KOPT-K1 (cell line): ENCODE data around the gene CHKA.
A peak's percentile ranks its signal among the peaks of the same experiment; 100 is the strongest.

ENCODE experiments used
- H3K27ac ChIP-seq: fragments of 200-600 bp; sonication (generic); 2 replicates; pipeline ENCODE4 v1.5.1; 2016; ENCODE audit warnings: antibody characterized with exemption, mild to moderate bottlenecking, low read depth, low read length; ENCODE audit not compliant: poor library complexity, severe bottlenecking
- H3K36me3 ChIP-seq: fragments of 200-600 bp; sonication (generic); 2 replicates; pipeline ENCODE4 v1.5.1; 2017; ENCODE audit warnings: antibody characterized with exemption, mild to moderate bottlenecking, low read length, moderate library complexity; ENCODE audit not compliant: insufficient read depth
- H3K9me3 ChIP-seq: fragments of 200-600 bp; sonication (generic); 2 replicates; pipeline ENCODE4 v1.5.1; 2017; ENCODE audit warnings: antibody characterized with exemption, low read length, mild to moderate bottlenecking; ENCODE audit not compliant: insufficient read depth, poor library complexity, severe bottlenecking

CHKA gene

DNA sequence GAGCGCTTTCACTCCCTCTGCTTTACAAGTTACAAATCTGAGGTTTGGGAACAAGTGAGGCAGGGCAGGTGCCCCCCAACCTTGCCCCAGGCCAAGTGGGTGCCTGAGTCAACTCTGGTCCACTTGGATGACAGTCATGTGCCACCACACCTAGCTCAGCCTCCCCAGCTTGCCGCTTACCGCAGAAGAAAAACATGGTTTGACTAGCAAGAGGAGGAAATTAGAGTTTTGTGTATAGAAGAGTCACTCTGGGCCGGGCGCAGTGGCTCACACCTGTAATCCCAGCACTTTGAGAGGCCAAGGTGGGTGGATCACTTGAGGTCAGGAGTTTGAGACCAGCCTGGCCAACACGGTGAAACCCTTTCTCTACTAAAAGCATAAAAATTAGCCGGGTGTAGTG, 27.7 kb upstream of the CHKA start:
- no peaks in the 10 kb centered on the region for H3K9me3 ChIP-seq
- no peak overlapping the region for H3K27ac ChIP-seq

GRCh38 chr11:68148071-68148805, 27.1 kb upstream of the CHKA start:
- Histone ChIP-seq H3K36me3 (no peaks in the 10 kb centered on the region), H3K27ac (no peak overlapping the region), H3K9me3 (no peaks in the 10 kb centered on the region)

More for the DNA sequence above, 27.7 kb upstream of the CHKA start:
- H3K36me3 ChIP-seq = no peaks in the 10 kb centered on the region

DNA sequence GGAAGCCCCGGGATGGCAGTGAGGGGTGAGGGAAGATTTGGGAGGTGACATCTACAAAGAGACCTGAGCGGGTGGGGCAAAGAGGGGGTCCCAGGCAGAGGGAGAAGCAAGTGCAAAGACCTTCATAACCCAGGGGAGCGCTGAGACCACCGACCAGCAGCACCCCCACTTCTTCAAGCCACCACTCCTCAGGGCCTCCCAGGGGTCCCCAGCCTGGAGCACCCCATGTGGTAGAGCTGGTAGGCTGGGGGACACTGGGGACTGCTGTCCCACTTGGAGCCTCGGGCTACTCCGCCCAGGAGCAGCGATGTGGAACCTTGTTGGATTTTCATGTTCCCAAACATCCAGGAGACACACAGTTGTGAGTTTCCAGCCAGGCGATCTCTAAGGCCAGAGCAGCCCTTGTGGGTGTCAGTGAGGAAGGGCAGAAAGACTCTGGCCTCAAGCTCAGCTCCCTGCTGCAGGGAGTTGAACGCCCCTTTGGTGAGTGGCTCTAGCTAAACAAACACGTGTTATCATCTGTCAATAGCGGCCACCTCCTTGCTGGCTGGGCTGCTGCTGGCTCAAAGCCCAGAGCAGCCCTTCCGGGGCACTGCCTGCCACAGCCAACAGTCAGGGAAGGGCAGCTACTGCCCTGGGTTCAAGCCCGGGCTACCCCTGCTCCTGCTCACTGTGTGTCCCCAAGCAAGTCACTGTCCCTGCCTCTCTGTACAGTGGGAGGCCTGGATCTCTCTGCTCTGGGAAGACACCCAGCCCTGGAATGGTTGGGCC, 25.7 kb upstream of the CHKA start:
- H3K27ac ChIP-seq = no peak overlapping the region
- no peaks in the 10 kb centered on the region for H3K36me3 ChIP-seq

GRCh38 chr11:68146010-68146540, 24.9 kb upstream of the CHKA start:
- H3K36me3 ChIP-seq = no peaks in the 10 kb centered on the region
- no peak overlapping the region for H3K27ac ChIP-seq
- no peaks in the 10 kb centered on the region for H3K9me3 ChIP-seq

More for the DNA sequence above, 25.7 kb upstream of the CHKA start:
- no peaks in the 10 kb centered on the region for H3K9me3 ChIP-seq

DNA sequence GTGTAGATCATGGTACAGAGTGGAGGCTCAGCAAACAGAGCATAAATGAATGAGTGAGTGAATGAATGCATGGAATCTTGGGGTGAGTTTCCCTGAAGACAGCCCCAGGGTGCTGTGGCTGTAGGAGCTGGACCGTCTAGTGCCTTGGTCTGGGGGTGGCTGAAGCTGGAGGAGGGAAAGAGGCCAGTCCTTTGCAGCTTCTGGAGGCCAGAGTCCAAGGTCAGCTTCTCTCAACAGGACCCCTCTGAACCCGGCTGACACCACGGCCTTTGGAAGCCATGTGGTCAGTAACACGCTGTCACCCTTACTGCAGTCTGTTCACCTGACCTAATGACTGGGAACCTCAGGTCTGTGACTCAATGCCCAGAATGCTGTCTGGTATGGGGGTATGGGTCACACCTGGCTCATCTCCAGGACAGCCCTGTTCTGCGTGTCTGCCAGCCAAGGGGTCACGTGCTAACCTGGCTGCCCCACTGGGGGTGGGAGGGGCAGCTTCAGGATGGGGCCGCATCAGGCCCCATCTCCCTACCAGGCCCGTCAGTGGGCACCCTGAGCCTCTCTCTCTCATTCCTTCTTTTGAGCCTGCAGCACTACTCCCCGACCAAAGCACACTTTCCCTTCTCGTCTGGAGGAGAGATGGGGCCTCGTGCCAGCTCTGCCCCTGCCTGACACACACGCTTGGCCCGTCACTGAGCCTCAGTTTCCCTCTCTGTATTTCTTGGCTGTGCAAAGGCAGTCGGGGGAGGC, 24.1 kb upstream of the CHKA start:
- Histone ChIP-seq H3K36me3 (no peaks in the 10 kb centered on the region), H3K27ac (no peak overlapping the region), H3K9me3 (no peaks in the 10 kb centered on the region)

GRCh38 chr11:68143310-68143689, 22.1 kb upstream of the CHKA start:
- Histone ChIP-seq H3K27ac (no peak overlapping the region), H3K9me3 (no peaks in the 10 kb centered on the region), H3K36me3 (no peaks in the 10 kb centered on the region)

DNA sequence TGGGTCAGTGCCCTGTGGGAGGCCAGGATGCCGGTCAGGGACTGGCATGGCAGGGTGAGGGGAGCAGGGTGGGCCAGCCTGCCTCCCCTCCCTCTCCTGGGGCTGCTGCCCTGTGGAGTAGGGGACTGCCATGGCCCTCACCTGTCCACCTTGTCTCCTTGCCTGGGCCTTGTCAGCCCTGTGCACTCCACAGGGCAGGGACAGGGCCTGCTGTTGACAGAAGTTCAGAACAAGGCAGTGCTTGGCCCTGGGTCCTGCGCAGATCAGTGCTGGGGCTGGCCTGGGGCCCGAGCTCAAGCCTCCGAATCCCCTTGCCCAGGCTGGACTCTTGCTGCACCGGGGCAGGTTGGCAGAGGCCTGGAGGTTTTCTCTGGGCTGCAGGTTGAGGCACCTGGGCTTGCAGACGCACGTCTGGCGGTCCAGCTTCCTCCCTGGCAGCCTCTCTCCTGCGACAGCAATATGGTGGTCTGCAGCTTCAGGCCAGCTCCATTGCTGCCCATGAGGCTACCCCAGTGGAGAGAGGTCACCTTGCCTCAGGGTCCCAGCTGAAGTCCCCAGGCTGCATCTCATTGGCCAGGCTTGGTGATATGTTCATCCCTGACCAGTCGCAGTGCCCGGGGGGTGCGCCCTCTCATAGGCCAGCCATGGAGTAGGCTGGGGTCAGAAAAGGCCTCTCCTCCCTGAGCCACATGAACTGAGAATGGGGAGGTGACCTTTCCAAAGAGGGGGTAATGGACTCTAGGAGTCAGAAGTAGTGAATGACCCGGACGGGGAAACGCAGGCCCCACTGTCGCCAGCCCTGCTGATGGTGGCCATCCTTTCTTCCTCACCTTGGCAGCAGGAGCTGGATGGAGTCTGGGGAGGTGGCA, 21.5 kb upstream of the CHKA start:
- Histone ChIP-seq H3K9me3 (no peaks in the 10 kb centered on the region), H3K36me3 (no peaks in the 10 kb centered on the region), H3K27ac (peak overlapping the region; percentile 39)

DNA sequence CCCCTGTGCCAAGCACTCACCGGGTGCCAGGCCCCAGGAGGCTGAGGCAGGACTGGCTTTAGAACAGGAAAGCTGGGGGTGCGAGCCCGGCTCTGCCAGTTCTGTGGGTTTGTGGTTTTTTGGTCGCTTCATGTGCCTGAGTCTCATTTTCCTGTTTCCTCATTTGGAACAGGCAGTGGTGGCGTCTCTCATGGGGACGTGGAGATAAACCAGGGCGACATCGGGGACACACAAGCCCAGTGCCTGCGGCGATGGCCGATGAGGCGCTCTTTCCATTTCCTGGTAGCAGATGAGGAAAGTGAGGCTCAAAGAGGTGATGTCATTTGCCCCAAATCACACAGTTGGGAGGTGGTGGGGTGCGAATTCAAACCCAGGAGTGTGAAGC, 20.8 kb upstream of the CHKA start:
- H3K27ac ChIP-seq = peak overlapping the region; percentile 39
- H3K9me3 ChIP-seq = no peaks in the 10 kb centered on the region

GRCh38 chr11:68141246-68142027, 20.2 kb upstream of the CHKA start:
- Histone ChIP-seq H3K9me3 (no peaks in the 10 kb centered on the region), H3K27ac (peak overlapping the region; percentile 39), H3K36me3 (no peaks in the 10 kb centered on the region)

More for the DNA sequence above, 20.8 kb upstream of the CHKA start:
- H3K36me3 ChIP-seq = no peaks in the 10 kb centered on the region

DNA sequence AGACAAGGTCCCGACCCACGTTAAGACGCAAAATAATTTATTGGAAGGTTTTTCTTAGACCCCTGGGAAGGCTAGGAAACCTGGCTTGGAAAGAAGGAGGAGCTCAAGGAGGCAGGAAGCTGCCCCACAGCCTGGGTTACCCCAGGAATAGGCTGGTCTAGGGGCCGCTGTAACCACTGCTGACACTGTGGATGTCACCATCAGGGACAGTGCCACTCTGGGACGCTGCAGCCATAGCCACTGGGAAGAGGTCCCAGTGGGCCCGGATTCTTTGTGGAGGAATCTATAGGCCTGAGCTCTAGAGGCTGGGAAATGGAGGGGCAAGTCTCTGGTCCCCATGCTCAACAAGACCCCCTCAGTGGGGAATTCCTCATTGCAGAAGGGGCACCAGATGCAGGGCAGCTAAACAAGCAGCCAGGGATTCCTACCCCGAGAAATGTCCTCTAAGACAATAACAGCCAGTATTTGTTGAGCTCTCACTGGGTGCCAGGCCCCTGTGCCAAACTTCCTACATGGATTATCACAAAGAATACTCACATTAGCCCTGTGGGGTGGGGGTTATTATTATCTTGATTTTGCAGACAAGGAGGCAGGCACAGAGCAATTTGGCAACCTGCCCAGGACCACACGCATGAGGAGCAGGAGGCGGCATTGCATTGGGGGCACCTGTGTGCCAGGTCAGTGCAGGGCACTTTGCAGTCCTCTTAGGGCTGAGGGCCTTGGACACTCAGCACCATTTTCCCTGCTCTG, 19.5 kb upstream of the CHKA start:
- peaks cover 4% of the 10 kb centered on the region for H3K9me3 ChIP-seq
- no peak overlapping the region for H3K27ac ChIP-seq

GRCh38 chr11:68138237-68138636, 17.0 kb upstream of the CHKA start:
- no peaks in the 10 kb centered on the region for H3K36me3 ChIP-seq
- H3K9me3 ChIP-seq = peaks cover 17% of the 10 kb centered on the region
- no peak overlapping the region for H3K27ac ChIP-seq

More for the DNA sequence above, 19.5 kb upstream of the CHKA start:
- no peaks in the 10 kb centered on the region for H3K36me3 ChIP-seq

GRCh38 chr11:68137833-68138232, 16.6 kb upstream of the CHKA start:
- no peak overlapping the region for H3K27ac ChIP-seq
- H3K36me3 ChIP-seq = no peaks in the 10 kb centered on the region
- peaks cover 21% of the 10 kb centered on the region for H3K9me3 ChIP-seq

- Histone ChIP-seq H3K27ac (no peak overlapping the region), H3K9me3 (peaks cover 31% of the 10 kb centered on the region), H3K36me3 (no peaks in the 10 kb centered on the region)
Measured at GRCh38 chr11:68136866-68137265, 15.7 kb upstream of the CHKA start.
